ENCODE results near the gene NFYB. TPM values are rescaled to one million over a fixed set of nuclear protein-coding genes. Genes with fewer than 3 reads are reported as not detected.
A peak's percentile ranks its signal among the peaks of the same experiment; 100 is the strongest.
"Not testable (repeated sequence)": the region's sequence is repeated elsewhere in the genome, so short reads cannot be mapped to it uniquely, and the experiment has no call there.

Gene NFYB
- polyA plus RNA-seq, 3 donors: 84.3 to 96.6 (median 91.5) TPM

- no peak for DNase-seq
These were observed 5.6 kb downstream of the NFYB start for GRCh38 chr12:104132351-104132956.

- no peak for DNase-seq
These were observed 6.4 kb downstream of the NFYB start for GRCh38 chr12:104131609-104132008.

GRCh38 chr12:104130760-104131159, 7.2 kb downstream of the NFYB start:
- DNase-seq: no peak

- no peak for DNase-seq
These were observed 11.5 kb downstream of the NFYB start for GRCh38 chr12:104126548-104126947.

GRCh38 chr12:104122298-104122697, 15.7 kb downstream of the NFYB start:
- no peak for DNase-seq

- DNase-seq: no peak
These were observed 17.0 kb downstream of the NFYB start for GRCh38 chr12:104121001-104121400.

GRCh38 chr12:104115587-104115975, 22.4 kb downstream of the NFYB start:
- DNase-seq: no peak

GRCh38 chr12:104114834-104115586, 23.0 kb downstream of the NFYB start:
- not testable (repeated sequence) for DNase-seq

GRCh38 chr12:104109446-104110271, 28.4 kb downstream of the NFYB start:
- no peak for DNase-seq

GRCh38 chr12:104108755-104109445, 29.1 kb downstream of the NFYB start:
- peak; percentile 79 for DNase-seq

GRCh38 chr12:104106965-104107364, 31.0 kb downstream of the NFYB start:
- DNase-seq: no peak

- DNase-seq: no peak
These were observed 32.5 kb downstream of the NFYB start for GRCh38 chr12:104105461-104105860.

GRCh38 chr12:104097954-104098353, 40.1 kb downstream of the NFYB start:
- DNase-seq: no peak

GRCh38 chr12:104095289-104095688, 42.7 kb downstream of the NFYB start:
- DNase-seq: no peak

GRCh38 chr12:104094284-104094683, 43.7 kb downstream of the NFYB start:
- DNase-seq: no peak

GRCh38 chr12:104091136-104091535, 46.9 kb downstream of the NFYB start:
- no peak for DNase-seq

- no peak for DNase-seq
These were observed 47.3 kb downstream of the NFYB start for GRCh38 chr12:104090685-104091084.

- no peak for DNase-seq
These were observed 54.1 kb downstream of the NFYB start for GRCh38 chr12:104083769-104084475.

- no peak for DNase-seq
These were observed 57.2 kb downstream of the NFYB start for GRCh38 chr12:104080764-104081163.

- no peak for DNase-seq
These were observed 59.0 kb downstream of the NFYB start for GRCh38 chr12:104079024-104079423.

GRCh38 chr12:104073699-104074098, 64.3 kb downstream of the NFYB start:
- no peak for DNase-seq

GRCh38 chr12:104072099-104072498, 65.9 kb downstream of the NFYB start:
- no peak for DNase-seq
